Measurements from ENCODE around the gene B3GNT9. TPM values are rescaled to one million over a fixed set of nuclear protein-coding genes. Genes with fewer than 3 reads are reported as not detected.

Gene B3GNT9
- total RNA-seq, 1 experiment from 2014 or later: 3.8 TPM

DNA sequence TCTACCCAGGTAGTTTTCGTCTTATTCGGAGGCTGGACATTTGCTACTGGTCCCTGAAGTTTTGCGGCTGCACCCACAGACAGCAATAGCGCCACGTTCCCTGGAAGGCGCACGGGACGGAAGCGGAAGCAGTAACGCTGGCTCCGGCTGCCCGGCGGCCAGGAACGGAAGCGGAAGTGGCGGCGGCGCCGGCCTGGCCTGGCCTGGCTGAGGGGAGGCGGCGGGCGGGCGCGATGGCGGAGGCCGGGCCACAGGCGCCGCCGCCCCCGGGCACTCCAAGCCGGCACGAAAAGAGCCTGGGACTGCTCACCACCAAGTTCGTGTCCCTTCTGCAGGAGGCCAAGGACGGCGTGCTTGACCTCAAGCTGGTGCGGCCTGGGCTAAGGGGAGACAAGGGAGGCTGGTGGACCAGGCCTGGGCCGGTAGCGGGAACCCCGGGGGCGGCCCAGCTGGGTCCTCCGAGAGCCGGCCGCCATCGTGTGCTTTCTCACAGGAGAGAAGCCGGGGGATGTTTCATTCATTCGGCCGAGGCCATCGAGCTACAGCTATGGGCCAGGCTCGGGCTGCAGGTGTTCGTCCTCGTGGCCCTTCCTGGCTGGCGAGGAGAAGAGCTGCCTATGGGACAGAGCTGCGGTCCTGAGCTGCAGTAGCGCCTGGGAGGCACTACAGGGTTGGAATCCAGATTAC lies 41.3 kb upstream of the B3GNT9 start, which contains the start of gene E2F4:
Gene E2F4, plus strand, starts transcription at position 161 of the 687 bp plus-strand sequence. Its CDS starts 73 bp downstream, at position 234.
- no peaks in the 10 kb centered on the region for H3K9me3 ChIP-seq (ENCODE audit: control insufficient read depth in 1 of 2, insufficient read depth in 1 of 2, low read depth in 1 of 2, low read length in 2 of 2)
- H3K79me2 ChIP-seq (ENCODE audit: insufficient read depth, low read length): peaks cover 47% of the 10 kb centered on the region
- peak within 1 kb of the TSS; percentile 65 for H2AFZ ChIP-seq (ENCODE audit: low read depth, low read length, poor library complexity, severe bottlenecking)
- H3K4me2 ChIP-seq (ENCODE audit: low read length): peak within 1 kb of the TSS; percentile 95
- intact Hi-C loops (cut with micrococcal nuclease): no loop called here
- ChIA-PET CTCF (interaction anchor here (1.2 kb wide), 1 partner anchor 13 kb away, joined by 3 read pairs; no protein-coding TSS in a partner anchor), RAD21 (ENCODE audit: low non-redundant PET in 1 of 2, low total read pairs in 2 of 2, uncharacterized antibody in 2 of 2, unreplicated experiment in 2 of 2) (no interaction called here), POLR2A (no interaction called here)
- H3K36me3 ChIP-seq (ENCODE audit: control insufficient read depth in 1 of 2, insufficient read depth in 2 of 2, low read length in 2 of 2): peaks cover 24 to 40% of the 10 kb centered on the region in 2 experiments; a peak in 3 of 4 replicates
- no peak for TF ChIP-seq SRF (IDR thresholded peaks at IDR 0.05; ENCODE audit: low read depth)
- TF ChIP-seq YY1 (IDR thresholded peaks at IDR 0.05; ENCODE audit: extremely low read depth, insufficient replicate concordance, low read depth, low read length): peak; percentile 80
- peak; percentile 67 for TF ChIP-seq POLR2A (IDR thresholded peaks at IDR 0.05; ENCODE audit: borderline replicate concordance, extremely low read depth, insufficient read depth, insufficient read length)
- TF ChIP-seq TCF7L2 (IDR thresholded peaks at IDR 0.05; ENCODE audit: borderline replicate concordance, extremely low read depth, insufficient read depth, insufficient read length): peak; percentile 27
- TF ChIP-seq, protein P1, sequence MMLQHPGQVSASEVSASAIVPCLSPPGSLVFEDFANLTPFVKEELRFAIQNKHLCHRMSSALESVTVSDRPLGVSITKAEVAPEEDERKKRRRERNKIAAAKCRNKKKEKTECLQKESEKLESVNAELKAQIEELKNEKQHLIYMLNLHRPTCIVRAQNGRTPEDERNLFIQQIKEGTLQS (IDR thresholded peaks at IDR 0.05): no peak
- TF ChIP-seq POLR2AphosphoS5 (IDR thresholded peaks at IDR 0.05; ENCODE audit: low read depth, low read length): peak; percentile 82
- peak; percentile 98 for TF ChIP-seq ZFX (IDR thresholded peaks at IDR 0.05)
- H3K27ac ChIP-seq (ENCODE audit: low read depth, low read length): peak within 1 kb of the TSS; percentile 84
- peak within 1 kb of the TSS; percentile 87 to 91 for H3K4me3 ChIP-seq (replicated peaks in 1 of 2; ENCODE audit: low read depth in 1 of 2, low read length in 2 of 2)
- peak; percentile 85 for DNase-seq (ENCODE audit: low read depth, low spot score)
- TSS peak; percentile 59 for BruUV-seq (replicated peaks)
- H3K4me1 ChIP-seq (ENCODE audit: control insufficient read depth in 1 of 2, insufficient read depth in 2 of 2, low read length in 2 of 2): peaks cover 11 to 20% of the 10 kb centered on the region in 2 experiments; a peak in 3 of 4 replicates
- H3K9ac ChIP-seq (ENCODE audit: low read length): peak within 1 kb of the TSS; percentile 85
- no peaks in the 10 kb centered on the region for H3K9me2 ChIP-seq (ENCODE audit: insufficient read depth)
- ATAC-seq: peak; percentile 98
- H4K20me1 ChIP-seq (ENCODE audit: insufficient read depth): no peaks in the 10 kb centered on the region
- no peaks in the 10 kb centered on the region for H3K27me3 ChIP-seq (ENCODE audit: insufficient read depth, low read length)

- H3K9ac ChIP-seq (ENCODE audit: low read length): no peak overlapping the region; the same call in 1 of the 2 replicates
- H3K4me2 ChIP-seq (ENCODE audit: low read length): peak overlapping the region; percentile 95
- no peak overlapping the region; the same call in 1 of the 2 replicates for H3K27ac ChIP-seq (ENCODE audit: low read depth, low read length)
- peaks cover 11 to 24% of the 10 kb centered on the region in 2 experiments; a peak in 3 of 4 replicates for H3K4me1 ChIP-seq (ENCODE audit: control insufficient read depth in 1 of 2, insufficient read depth in 2 of 2, low read length in 2 of 2)
- DNase-seq (ENCODE audit: low read depth, low spot score) (no peak), ATAC-seq (no peak)
- CTCF ChIA-PET: no interaction called here
- H3K79me2 ChIP-seq (ENCODE audit: insufficient read depth, low read length): peaks cover 47% of the 10 kb centered on the region
- no peaks in the 10 kb centered on the region for H3K9me3 ChIP-seq (ENCODE audit: control insufficient read depth in 1 of 2, insufficient read depth in 1 of 2, low read depth in 1 of 2, low read length in 2 of 2)
- H2AFZ ChIP-seq (ENCODE audit: low read depth, low read length, poor library complexity, severe bottlenecking): peak overlapping the region; percentile 65
- H3K4me3 ChIP-seq (replicated peaks in 1 of 2; ENCODE audit: low read depth in 1 of 2, low read length in 2 of 2): peak overlapping the region; percentile 44 to 87
- no TSS peak for BruUV-seq (replicated peaks)
- intact Hi-C loops (cut with micrococcal nuclease): no loop called here
- no peaks in the 10 kb centered on the region for H3K9me2 ChIP-seq (ENCODE audit: insufficient read depth)
- TF ChIP-seq, protein P2, sequence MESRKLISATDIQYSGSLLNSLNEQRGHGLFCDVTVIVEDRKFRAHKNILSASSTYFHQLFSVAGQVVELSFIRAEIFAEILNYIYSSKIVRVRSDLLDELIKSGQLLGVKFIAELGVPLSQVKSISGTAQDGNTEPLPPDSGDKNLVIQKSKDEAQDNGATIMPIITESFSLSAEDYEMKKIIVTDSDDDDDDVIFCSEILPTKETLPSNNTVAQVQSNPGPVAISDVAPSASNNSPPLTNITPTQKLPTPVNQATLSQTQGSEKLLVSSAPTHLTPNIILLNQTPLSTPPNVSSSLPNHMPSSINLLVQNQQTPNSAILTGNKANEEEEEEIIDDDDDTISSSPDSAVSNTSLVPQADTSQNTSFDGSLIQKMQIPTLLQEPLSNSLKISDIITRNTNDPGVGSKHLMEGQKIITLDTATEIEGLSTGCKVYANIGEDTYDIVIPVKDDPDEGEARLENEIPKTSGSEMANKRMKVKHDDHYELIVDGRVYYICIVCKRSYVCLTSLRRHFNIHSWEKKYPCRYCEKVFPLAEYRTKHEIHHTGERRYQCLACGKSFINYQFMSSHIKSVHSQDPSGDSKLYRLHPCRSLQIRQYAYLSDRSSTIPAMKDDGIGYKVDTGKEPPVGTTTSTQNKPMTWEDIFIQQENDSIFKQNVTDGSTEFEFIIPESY (IDR thresholded peaks at IDR 0.05; ENCODE audit: extremely low read depth, insufficient replicate concordance, low read length): no peak
- TF ChIP-seq POLR2AphosphoS5 (IDR thresholded peaks at IDR 0.05; ENCODE audit: low read depth, low read length) (no peak), EZH2 (IDR thresholded peaks at IDR 0.05) (no peak), CBX3 (IDR thresholded peaks at IDR 0.05; ENCODE audit: low read depth) (no peak), SP1 (IDR thresholded peaks at IDR 0.05; ENCODE audit: low read depth) (no peak)
- H3K36me3 ChIP-seq (ENCODE audit: control insufficient read depth in 1 of 2, insufficient read depth in 2 of 2, low read length in 2 of 2): peaks cover 20 to 35% of the 10 kb centered on the region in 2 experiments; a peak in 3 of 4 replicates
- H3K27me3 ChIP-seq (ENCODE audit: insufficient read depth, low read length): no peaks in the 10 kb centered on the region
- H4K20me1 ChIP-seq (ENCODE audit: insufficient read depth): no peaks in the 10 kb centered on the region
- RAD21 ChIA-PET (ENCODE audit: low non-redundant PET in 1 of 2, low total read pairs in 2 of 2, uncharacterized antibody in 2 of 2, unreplicated experiment in 2 of 2): no interaction called here
- POLR2A ChIA-PET: no interaction called here
Measured at GRCh38 chr16:67191411-67191994, 40.7 kb upstream of the B3GNT9 start.

Data from HCT116 (cell line).